ENCODE measurements around the gene ORM1. TPM values are rescaled to one million over a fixed set of nuclear protein-coding genes. Genes with fewer than 3 reads are reported as not detected.

The ORM1 gene
- total and polyA plus RNA-seq, 2 of the 8 experiments (the other 6 are each of a cell fraction or from before 2014, with no cell fraction given) = 0.32 TPM; not detected in 1

GRCh38 chr9:114342755-114343440, 20.0 kb downstream of the ORM1 start (continued):
- TF ChIP-seq SRF (IDR thresholded peaks at IDR 0.05; ENCODE audit: low read depth, low read length) = no peak
- TF ChIP-seq BCL11A (IDR thresholded peaks at IDR 0.05; ENCODE audit: low read depth in 2 of 2, low read length in 2 of 2) = no peak
- TF ChIP-seq POLR2A (IDR thresholded peaks at IDR 0.05; ENCODE audit: control extremely low read depth in 1 of 2, low read depth in 2 of 2, low read length in 2 of 2) = no peak
- TF ChIP-seq USF2 (IDR thresholded peaks at IDR 0.05; ENCODE audit: low read length) = no peak
- TF ChIP-seq TAF1 (IDR thresholded peaks at IDR 0.05; ENCODE audit: low read depth, low read length) = no peak
- TF ChIP-seq SP1 (IDR thresholded peaks at IDR 0.05; ENCODE audit: low read depth, low read length) = no peak
- TF ChIP-seq GABPA (IDR thresholded peaks at IDR 0.05; ENCODE audit: borderline replicate concordance, insufficient read depth, low read length) = no peak
- no peak for TF ChIP-seq YY1 (IDR thresholded peaks at IDR 0.05; ENCODE audit: low read depth, low read length)
- no peak for TF ChIP-seq TEAD4 (IDR thresholded peaks at IDR 0.05; ENCODE audit: low read depth, low read length)

All from H1 (cell line).